Measurements from ENCODE around the gene PFKP. TPM values are rescaled to one million over a fixed set of nuclear protein-coding genes. Genes with fewer than 3 reads are reported as not detected.

Gene PFKP
- total RNA-seq, 2 experiments from 2014 or later: 217 to 219 TPM

- H3K36me3 Mint-ChIP-seq (ENCODE audit: low read depth): peaks cover 73% of the 10 kb centered on the region
- no peak for TF ChIP-seq CTCF (IDR thresholded peaks at IDR 0.05)
- no peak overlapping the region for H3K4me3 Mint-ChIP-seq
- ChIA-PET CTCF (interaction anchor here (0.6 kb wide), 1 partner anchor 22 kb away, joined by 3 read pairs; no protein-coding TSS in a partner anchor), POLR2A (interaction anchor here (0.9 to 1.7 kb wide), 3 partner anchors 10 to 14 kb away, joined by 3 to 9 read pairs (median 6); no protein-coding TSS in a partner anchor)
- no peaks in the 10 kb centered on the region for H3K9me3 Mint-ChIP-seq
- no peaks in the 10 kb centered on the region for H3K27me3 Mint-ChIP-seq
- no peaks in the 10 kb centered on the region for H3K4me1 Mint-ChIP-seq (ENCODE audit: low read depth)
- no peak overlapping the region for H3K27ac Mint-ChIP-seq
- ATAC-seq (peak; percentile 21), DNase-seq (no peak)
- intact Hi-C loops (cut with micrococcal nuclease): no loop called here
Measured at GRCh38 chr10:3139216-3139910, 72.0 kb downstream of the PFKP start.

GRCh38 chr10:3140280-3140679 is 72.9 kb downstream of the PFKP start:
- Mint-ChIP-seq H3K9me3 (no peaks in the 10 kb centered on the region), H3K4me1 (ENCODE audit: low read depth) (no peaks in the 10 kb centered on the region), H3K36me3 (ENCODE audit: low read depth) (peaks cover 70% of the 10 kb centered on the region), H3K27me3 (no peaks in the 10 kb centered on the region), H3K27ac (peak overlapping the region; percentile 13), H3K4me3 (no peak overlapping the region)
- intact Hi-C loops (cut with micrococcal nuclease): no loop called here
- ATAC-seq (no peak), DNase-seq (no peak)
- TF ChIP-seq CTCF (IDR thresholded peaks at IDR 0.05): no peak
- CTCF ChIA-PET: no interaction called here
- POLR2A ChIA-PET: interaction anchor here (0.9 to 1.7 kb wide), 2 partner anchors 13 to 15 kb away, joined by 3 to 9 read pairs; no protein-coding TSS in a partner anchor

- no peak for DNase-seq
- ATAC-seq: no peak
- Mint-ChIP-seq H3K4me3 (no peak overlapping the region), H3K4me1 (ENCODE audit: low read depth) (no peaks in the 10 kb centered on the region), H3K27ac (no peak overlapping the region), H3K27me3 (no peaks in the 10 kb centered on the region), H3K9me3 (no peaks in the 10 kb centered on the region), H3K36me3 (ENCODE audit: low read depth) (peaks cover 66% of the 10 kb centered on the region)
- ChIA-PET POLR2A (interaction anchor here (1.0 to 2.3 kb wide), 2 partner anchors 8 to 12 kb away, joined by 4 to 8 read pairs; no protein-coding TSS in a partner anchor), CTCF (no interaction called here)
- TF ChIP-seq CTCF (IDR thresholded peaks at IDR 0.05): no peak
- intact Hi-C loops (cut with micrococcal nuclease): no loop called here
Measured at GRCh38 chr10:3141351-3142005, 74.1 kb downstream of the PFKP start.

- H3K4me1 Mint-ChIP-seq (ENCODE audit: low read depth): no peaks in the 10 kb centered on the region
- CTCF ChIA-PET: no interaction called here
- no peak overlapping the region for H3K27ac Mint-ChIP-seq
- TF ChIP-seq CTCF (IDR thresholded peaks at IDR 0.05): no peak
- H3K4me3 Mint-ChIP-seq: no peak overlapping the region
- H3K36me3 Mint-ChIP-seq (ENCODE audit: low read depth): peaks cover 63% of the 10 kb centered on the region
- no peak for DNase-seq
- H3K27me3 Mint-ChIP-seq: no peaks in the 10 kb centered on the region
- POLR2A ChIA-PET: interaction anchor here (1.0 to 2.3 kb wide), 2 partner anchors 9 to 11 kb away, joined by 4 to 8 read pairs; no protein-coding TSS in a partner anchor
- no peaks in the 10 kb centered on the region for H3K9me3 Mint-ChIP-seq
- ATAC-seq: no peak
- intact Hi-C loops (cut with micrococcal nuclease): no loop called here
Measured at GRCh38 chr10:3142146-3142875, 75.0 kb downstream of the PFKP start.

All from activated CD8-positive, alpha-beta T cell treated with anti-CD3 and anti-CD28 coated beads for 36 hours (primary cell).